Measurements from ENCODE around the gene WDR76. TPM values are rescaled to one million over a fixed set of nuclear protein-coding genes. Genes with fewer than 3 reads are reported as not detected.
"Not testable (repeated sequence)": the region's sequence is repeated elsewhere in the genome, so short reads cannot be mapped to it uniquely, and the experiment has no call there.

The WDR76 gene
- 39.1 and 43.2 TPM in 2 replicates for total RNA-seq (2014; rRNA removed)
- 14.7 TPM for polyA plus RNA-seq (2012)

DNA sequence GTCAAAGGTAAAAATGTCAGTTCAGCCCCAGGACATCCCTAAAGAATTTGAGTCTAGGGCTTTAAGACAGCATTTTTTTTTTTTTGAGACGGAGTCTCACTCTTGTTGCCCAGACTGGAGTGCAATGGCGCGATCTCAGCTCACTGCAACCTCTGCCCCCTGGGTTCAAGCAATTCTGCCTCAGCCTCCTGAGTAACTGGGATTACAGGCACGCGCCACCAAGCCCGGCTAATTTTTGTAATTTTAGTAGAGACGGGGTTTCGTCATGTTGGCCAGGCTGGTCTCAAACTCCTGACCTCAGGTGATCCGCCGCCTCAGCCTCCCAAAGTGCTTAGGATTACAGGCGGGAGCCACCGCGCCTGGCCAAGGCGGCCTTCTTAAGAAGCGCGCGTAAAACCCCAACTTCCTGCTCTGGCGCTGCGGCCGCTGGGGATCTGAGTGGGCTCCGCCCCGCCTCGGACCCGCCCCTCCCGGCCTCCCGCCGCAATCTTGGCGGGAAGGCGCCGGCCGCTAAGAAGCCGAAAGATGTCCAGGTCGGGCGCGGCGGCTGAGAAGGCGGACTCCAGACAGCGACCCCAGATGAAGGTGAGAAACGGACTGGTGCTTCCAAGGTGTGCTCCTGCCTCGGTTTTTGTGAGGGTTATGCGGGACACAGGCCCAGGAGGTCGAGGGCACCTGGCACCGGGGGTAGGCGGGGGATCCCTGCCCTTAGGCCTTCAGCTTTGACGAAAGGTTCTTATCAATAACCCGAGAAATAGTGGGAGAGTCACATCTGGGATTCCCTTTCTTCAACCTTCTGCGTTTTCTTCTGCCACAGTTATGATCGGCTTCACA, at the start of gene WDR76:
Gene WDR76 (plus strand): TSS at position 495 of the 834 bp plus-strand sequence. CDS start 31 bp downstream, at position 526.
- DNase-seq (ENCODE audit: low read depth): peak; percentile 81

DNA sequence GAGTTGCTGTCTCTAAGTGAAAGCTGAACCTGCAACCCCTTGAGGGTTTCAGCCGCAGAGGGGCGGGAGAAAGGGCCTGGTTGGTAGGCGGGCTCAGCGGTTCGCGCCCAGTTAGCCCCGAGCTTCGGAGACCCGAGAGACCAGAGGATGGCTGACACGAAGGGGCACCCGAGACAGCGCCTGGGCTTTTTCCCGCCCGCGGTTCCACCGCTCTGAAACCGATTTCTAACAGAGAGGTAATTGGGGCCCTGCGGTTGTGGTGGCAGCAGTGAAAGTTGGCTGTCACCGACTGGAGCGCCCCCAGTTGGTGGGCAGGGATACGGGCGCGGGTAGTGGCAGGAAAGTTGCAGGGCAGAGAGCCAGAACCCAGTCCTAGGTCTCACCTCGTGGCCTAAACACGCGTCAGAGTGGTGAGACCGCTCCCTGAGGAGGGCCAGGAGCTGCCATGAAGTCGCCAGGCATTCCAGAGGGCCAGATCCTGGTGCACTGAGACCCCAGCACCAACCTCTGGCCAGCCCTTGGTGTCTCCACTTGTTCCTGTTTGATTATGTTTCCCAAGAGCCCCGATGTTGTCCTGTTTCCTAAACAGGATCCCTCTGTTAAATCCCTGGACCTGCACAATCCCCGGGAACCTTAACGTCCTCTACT, 49.4 kb upstream of the WDR76 start:
- DNase-seq (ENCODE audit: low read depth): peak; percentile 74

DNA sequence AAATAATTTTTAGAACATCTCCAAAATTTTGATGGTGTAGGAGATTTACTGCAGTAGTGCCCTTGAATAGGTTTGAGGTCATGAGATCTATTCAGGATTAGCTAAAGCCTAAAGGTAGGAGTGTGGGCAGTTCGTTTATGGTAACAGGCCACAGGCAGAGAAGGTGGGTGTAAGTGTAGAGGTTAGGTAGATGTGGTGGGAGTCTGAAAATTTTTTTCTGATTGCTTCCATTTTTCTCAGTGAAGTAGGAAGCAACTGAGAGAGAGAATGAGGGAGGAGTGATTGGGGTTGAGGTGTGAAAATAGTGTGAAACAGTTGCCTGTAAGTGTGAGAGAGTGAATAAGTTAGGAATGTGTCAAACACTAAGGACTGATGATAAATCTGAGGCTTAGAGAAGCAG, 47.8 kb upstream of the WDR76 start:
- no peak for DNase-seq (ENCODE audit: low read depth)

GRCh38 chr15:43789409-43789808, 37.4 kb upstream of the WDR76 start:
- no peak for DNase-seq (ENCODE audit: low read depth)

GRCh38 chr15:43791993-43792760, 34.6 kb upstream of the WDR76 start, which contains the start of gene SERF2:
Gene SERF2 (plus strand): TSS chr15:43792320. CDS start chr15:43792377, 57 bp downstream.
- peak; percentile 99 for DNase-seq (ENCODE audit: low read depth)

DNA sequence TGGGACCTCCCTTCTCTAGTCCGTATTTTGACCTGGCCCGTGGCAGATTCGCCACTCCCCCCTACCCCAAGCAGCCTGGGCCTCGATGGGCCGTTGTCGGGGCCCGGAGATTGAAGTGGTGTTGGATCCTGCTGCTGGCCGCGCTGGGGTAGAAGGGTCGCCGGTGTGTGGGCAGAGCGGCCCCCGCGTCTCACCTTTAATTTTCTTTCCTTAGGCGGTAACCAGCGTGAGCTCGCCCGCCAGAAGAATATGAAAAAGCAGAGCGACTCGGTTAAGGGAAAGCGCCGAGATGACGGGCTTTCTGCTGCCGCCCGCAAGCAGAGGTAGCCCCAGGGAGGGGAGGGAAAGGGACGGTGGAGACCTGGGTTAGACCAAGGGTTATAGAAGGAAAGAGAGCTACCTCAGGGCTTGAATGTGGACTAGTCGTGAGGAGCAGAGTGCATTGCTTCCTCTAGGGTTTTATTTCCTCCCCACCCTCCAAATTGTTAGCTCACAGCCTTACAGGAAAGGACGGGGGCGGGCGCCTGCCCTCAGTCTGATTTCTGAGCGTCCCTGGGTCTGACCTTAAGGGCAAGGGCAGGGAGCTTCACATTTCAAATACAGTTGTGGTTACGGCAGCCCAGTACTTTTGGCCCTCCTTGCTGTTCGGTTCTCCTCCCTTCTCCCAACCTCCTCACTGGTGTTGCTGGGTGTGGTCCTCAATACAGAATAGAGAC, 33.9 kb upstream of the WDR76 start:
- peak; percentile 40 for DNase-seq (ENCODE audit: low read depth)

GRCh38 chr15:43793647-43794046, 33.2 kb upstream of the WDR76 start:
- DNase-seq (ENCODE audit: low read depth): no peak

DNA sequence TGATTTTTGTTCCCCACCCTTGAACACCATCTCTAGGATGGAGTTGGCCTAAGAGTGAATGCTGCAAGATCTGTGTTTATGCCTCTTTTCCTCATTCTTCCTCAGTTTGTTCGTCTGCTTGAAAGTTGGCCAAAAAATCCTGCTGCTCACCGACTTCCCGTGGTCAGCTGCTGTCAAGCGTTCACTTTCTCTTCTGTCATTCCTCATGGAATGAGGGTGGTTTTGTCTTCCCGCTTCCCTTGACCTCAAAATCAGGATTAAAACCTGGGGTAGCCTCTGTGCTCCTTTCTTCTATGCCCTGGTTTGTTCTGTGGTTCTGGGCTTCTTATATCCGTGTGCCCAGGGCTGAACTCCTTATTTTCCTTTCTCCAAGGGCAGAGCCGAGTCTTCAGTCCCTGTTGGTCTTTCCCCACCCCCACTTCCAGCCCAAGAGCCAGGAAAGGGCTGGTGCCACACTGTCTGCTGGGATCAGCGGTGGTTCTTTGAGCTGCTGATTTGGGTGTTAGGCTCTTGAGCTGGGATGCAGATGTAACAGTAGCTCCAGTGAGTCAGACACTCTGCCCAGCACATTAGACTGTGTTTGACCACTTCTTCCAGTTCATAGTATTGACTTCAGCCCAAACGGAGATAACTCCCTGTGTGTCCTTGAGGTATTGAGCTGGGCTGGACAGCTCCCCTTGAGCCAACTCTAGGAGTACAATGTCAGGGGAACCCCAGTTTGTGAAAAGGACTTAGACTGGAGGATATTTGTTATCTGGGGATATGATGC, 32.3 kb upstream of the WDR76 start:
- peak; percentile 92 for DNase-seq (ENCODE audit: low read depth)

DNA sequence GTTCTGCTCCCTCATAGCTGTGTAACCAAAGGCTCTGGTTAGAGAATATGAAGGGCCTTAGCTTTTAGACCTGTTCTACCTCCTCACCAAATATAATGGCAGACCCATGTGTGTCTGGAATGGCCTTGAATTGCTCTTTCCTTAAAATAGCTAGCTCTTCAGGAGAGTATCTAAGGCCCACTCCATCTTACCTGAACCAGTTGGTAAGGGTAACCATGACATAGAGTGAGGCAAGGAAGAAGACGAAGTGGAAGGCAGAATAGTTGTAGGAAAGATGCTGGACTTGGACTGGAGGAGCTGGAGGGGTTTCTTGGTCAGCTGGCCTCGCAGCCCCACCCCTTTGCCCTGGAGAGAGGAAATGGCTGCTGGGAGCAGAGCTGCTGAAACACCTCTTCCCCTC, 31.6 kb upstream of the WDR76 start:
- DNase-seq (ENCODE audit: low read depth): no peak

DNA sequence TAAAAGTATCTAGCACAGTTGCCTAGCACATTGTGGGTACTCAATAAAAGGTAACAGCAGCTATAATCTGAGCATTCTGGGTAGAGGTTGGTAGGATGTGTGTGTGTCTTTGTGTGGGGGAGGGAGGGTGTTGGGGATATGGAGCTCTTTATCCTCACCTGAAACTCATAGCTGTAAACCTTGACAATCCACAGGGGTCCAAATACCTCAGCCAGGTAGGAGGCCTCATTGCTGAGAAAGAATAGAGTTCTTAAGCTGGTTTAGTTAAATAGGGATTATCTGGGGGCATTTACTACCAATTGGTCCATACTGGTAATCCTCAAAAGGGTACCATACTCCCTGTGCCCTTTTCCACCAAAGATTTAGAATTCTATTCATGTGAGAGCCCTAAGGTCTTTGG, 30.8 kb upstream of the WDR76 start:
- no peak for DNase-seq (ENCODE audit: low read depth)

GRCh38 chr15:43796566-43796965, 30.2 kb upstream of the WDR76 start:
- DNase-seq (ENCODE audit: low read depth): no peak

DNA sequence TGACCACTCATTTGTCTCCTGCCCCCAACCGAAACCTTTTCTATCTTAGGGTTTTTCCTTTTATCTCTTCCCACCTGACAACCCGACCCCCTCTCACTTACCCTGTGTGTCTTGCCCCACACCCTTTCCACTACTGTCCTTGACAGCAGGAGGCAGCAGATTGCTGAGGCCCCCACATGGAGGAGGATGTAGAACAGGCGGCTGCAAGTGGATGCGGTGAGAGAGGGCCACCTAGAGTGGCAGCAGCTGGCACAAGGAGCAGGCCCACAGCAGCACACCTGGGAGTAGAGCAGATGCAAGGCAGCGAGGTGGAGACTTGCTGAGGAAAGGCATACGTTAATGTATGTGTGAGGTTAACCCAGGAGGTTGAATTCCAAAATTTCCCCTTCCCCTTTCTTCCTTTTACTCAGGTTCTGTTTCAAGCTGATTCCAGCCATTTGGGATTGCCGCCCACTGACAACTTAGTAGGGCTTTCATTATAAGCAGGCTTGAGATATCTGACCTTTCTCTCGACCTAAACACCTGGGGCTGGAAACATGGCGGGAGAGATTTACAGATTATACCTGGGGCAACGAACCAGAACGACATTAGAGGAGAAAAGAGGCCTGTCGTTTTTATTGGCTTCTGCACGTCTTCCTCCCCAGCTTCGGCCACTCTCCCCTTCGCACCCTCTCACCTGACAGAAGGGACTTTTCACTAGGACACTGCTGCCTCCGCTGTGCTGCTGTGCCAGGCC, 27.4 kb upstream of the WDR76 start:
- no peak for DNase-seq (ENCODE audit: low read depth)

- DNase-seq (ENCODE audit: low read depth): no peak
Measured at GRCh38 chr15:43799945-43800285, 26.9 kb upstream of the WDR76 start, which contains the start of gene SERINC4. Gene SERINC4 (minus strand): TSS chr15:43800220. CDS start chr15:43799986, 234 bp downstream.

DNA sequence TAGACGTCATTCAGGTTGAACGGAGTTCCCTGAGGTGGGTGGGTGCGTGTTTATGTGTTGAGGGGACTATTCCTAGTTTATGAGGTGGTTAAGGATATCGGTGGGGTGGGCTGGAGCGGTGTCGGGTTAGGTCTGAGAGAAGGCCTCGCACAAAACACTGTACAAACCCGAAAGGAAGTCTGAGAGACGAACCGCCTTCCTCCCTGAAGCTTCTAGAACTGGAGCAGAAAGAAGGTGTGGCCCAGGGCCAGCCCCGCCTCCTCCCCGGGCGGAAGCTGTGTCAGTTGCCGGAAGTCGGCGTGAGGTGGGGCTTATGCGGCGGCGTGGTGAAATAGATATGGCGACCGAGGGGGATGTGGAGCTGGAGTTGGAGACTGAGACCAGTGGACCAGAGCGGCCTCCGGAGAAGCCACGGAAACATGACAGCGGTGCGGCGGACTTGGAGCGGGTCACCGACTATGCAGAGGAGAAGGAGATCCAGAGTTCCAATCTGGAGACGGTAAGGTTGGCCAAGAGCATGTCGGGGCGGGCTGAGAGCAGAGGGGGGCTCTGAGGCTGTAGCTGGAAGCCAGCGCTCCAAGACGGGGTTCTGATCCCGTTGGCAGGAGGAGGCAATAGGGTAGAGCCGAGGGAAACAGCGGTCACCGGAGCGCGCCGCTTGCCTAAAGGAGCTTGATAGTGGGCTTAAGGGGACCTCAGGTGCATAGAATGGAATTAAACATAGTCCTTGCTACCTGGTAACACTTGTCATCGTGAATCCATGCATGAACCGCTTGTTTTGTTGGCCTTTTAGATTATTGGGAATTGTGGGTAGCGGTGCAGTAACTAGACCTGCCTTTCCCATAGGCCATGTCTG, 26.3 kb upstream of the WDR76 start, which contains the start of gene HYPK:
Gene HYPK (plus strand): TSS at position 314 of the 856 bp plus-strand sequence. CDS start 24 bp downstream, at position 338.
- peak; percentile 82 for DNase-seq (ENCODE audit: low read depth)

DNA sequence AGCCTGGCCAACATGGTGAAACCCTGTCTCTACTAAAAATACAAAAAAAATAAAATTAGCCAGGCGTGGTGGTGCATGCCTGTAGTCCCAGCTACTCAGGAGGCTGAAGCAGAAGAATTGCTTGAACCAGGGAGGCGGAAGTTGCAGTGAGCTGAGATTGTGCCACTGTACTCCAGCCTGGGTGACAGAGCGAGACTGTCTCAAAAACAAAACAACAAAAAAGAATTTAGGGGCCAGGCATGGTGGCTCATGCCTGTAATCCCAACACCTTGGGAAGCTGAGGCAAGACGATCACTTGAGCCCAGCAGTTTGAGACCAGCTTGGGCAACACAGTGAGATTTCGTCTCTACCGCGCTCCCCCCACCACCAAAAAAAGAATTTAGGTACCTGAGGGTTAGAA, 24.1 kb upstream of the WDR76 start:
- DNase-seq (ENCODE audit: low read depth): not testable (repeated sequence)

GRCh38 chr15:43808435-43808950, 18.3 kb upstream of the WDR76 start:
- DNase-seq (ENCODE audit: low read depth): no peak

GRCh38 chr15:43808960-43809678, 17.7 kb upstream of the WDR76 start:
- DNase-seq (ENCODE audit: low read depth): no peak

GRCh38 chr15:43815064-43815463, 11.7 kb upstream of the WDR76 start:
- not testable (repeated sequence) for DNase-seq (ENCODE audit: low read depth)
